ENCODE measurements around the gene PCDHGA4.

The PCDHGA4 gene

DNA sequence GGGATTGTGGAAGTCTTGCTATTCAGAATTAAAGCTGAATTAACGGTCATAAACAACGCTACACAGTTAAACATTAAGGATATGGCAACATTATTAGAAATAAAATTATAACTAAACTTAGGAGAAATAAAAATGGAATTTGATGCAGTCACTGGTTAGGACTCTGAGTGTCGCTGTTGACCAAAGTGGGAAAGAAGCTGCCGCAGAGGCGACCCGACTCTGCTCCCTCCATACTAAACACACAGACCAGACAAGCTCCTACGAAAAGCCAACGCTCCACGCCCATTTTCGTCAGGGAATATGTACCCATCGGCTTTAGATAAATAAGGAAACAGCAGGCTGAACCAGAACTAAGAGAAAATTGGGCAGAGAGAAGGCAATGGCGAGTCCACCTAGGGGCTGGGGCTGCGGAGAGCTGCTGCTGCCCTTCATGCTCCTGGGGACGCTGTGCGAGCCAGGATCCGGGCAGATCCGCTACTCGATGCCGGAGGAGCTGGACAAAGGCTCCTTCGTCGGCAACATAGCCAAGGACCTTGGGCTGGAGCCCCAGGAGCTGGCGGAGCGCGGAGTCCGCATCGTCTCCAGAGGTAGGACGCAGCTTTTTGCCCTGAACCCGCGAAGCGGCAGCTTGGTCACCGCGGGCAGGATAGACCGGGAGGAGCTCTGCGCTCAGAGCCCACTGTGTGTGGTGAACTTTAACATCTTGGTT lies 9.3 kb downstream of the PCDHGA4 start, which contains the start of gene PCDHGA5:
PCDHGA5 (plus strand) TSS at position 211 of the 709 bp plus-strand sequence; CDS start at position 380, 169 bp downstream.
- no CpG with 5 or more reads among the region's 34 CpGs for WGBS (ENCODE audit: extremely low coverage, insufficient coverage, low lambda C conversion rate)
- no peak within 1 kb of the TSS for H4K8ac ChIP-seq (ENCODE audit: low read depth, low read length)
- no peak for DNase-seq
- H3K4ac ChIP-seq (ENCODE audit: low read depth, low read length) = no peak within 1 kb of the TSS
- no peak within 1 kb of the TSS for H3K9ac ChIP-seq (ENCODE audit: low read length)
- no peak within 1 kb of the TSS for H2BK15ac ChIP-seq (replicated peaks; ENCODE audit: low read depth)
- no peaks in the 10 kb centered on the region for H3K27me3 ChIP-seq (ENCODE audit: insufficient read depth, low read length, poor library complexity)
- H2BK120ac ChIP-seq (ENCODE audit: low read depth, low read length) = no peak within 1 kb of the TSS
- no peak within 1 kb of the TSS for H3K4me2 ChIP-seq (ENCODE audit: low read length)
- H3K18ac ChIP-seq (ENCODE audit: low read length) = no peak within 1 kb of the TSS
- H3K4me3 ChIP-seq (ENCODE audit: low read length) = no peak within 1 kb of the TSS
- no peak within 1 kb of the TSS for H3K27ac ChIP-seq (ENCODE audit: low read depth, low read length)
- no peak within 1 kb of the TSS for H4K5ac ChIP-seq (ENCODE audit: low read length)
- no peaks in the 10 kb centered on the region for H3K79me1 ChIP-seq (ENCODE audit: low read length)
- H3K56ac ChIP-seq (ENCODE audit: low read length) = no peak within 1 kb of the TSS
- no peak within 1 kb of the TSS for H3K23ac ChIP-seq (ENCODE audit: low read length)
- H3K4me1 ChIP-seq (ENCODE audit: control insufficient read depth, low read depth, low read length) = no peaks in the 10 kb centered on the region
- no peak within 1 kb of the TSS for H2AK5ac ChIP-seq (ENCODE audit: low read length)
- no peaks in the 10 kb centered on the region for H3K36me3 ChIP-seq (ENCODE audit: control insufficient read depth, insufficient read depth, low read length)
- no peaks in the 10 kb centered on the region for H3K79me2 ChIP-seq (ENCODE audit: control insufficient read depth, insufficient read depth, low read length)
- no peak within 1 kb of the TSS for H2BK5ac ChIP-seq (ENCODE audit: low read length)

DNA sequence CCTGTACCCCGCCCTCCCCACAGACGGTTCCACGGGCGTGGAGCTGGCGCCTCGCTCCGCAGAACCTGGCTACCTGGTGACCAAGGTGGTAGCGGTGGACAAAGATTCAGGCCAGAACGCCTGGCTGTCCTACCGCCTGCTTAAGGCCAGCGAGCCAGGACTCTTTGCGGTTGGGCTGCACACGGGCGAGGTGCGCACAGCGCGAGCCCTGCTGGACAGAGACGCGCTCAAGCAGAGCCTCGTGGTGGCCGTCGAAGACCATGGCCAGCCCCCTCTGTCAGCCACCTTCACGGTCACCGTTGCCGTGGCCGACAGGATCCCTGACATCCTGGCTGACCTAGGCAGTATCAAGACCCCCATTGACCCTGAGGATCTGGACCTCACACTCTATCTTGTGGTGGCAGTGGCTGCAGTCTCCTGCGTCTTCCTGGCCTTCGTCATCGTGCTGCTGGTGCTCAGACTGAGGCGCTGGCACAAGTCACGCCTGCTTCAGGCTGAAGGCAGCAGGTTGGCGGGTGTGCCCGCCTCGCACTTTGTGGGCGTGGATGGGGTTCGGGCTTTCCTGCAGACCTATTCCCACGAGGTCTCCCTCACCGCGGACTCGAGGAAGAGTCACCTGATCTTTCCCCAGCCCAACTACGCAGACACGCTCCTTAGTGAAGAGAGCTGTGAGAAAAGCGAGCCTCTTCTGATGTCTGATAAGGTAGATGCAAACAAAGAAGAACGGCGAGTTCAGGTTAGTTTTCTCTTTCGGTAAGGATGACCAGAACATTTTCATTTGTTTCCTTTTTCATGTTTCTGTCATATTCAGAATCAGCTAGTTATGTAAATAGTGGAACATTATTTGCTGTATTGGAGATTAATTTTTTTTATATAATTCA lies 11.4 kb downstream of the PCDHGA4 start:
- DNase-seq = no peak
- H2BK120ac ChIP-seq (ENCODE audit: low read depth, low read length) = no peak overlapping the region
- H4K5ac ChIP-seq (ENCODE audit: low read length) = no peak overlapping the region
- no peaks in the 10 kb centered on the region for H3K27me3 ChIP-seq (ENCODE audit: insufficient read depth, low read length, poor library complexity)
- H3K4me1 ChIP-seq (ENCODE audit: control insufficient read depth, low read depth, low read length) = no peaks in the 10 kb centered on the region
- H3K27ac ChIP-seq (ENCODE audit: low read depth, low read length) = no peak overlapping the region
- no peak overlapping the region for H4K8ac ChIP-seq (ENCODE audit: low read depth, low read length)
- no peak overlapping the region for H3K4ac ChIP-seq (ENCODE audit: low read depth, low read length)
- H2AK5ac ChIP-seq (ENCODE audit: low read length) = no peak overlapping the region
- no peak overlapping the region for H3K4me3 ChIP-seq (ENCODE audit: low read length)
- no peak overlapping the region for H3K18ac ChIP-seq (ENCODE audit: low read length)
- no peak overlapping the region for H2BK15ac ChIP-seq (replicated peaks; ENCODE audit: low read depth)
- H3K56ac ChIP-seq (ENCODE audit: low read length) = no peak overlapping the region
- no peak overlapping the region for H3K23ac ChIP-seq (ENCODE audit: low read length)
- H2BK5ac ChIP-seq (ENCODE audit: low read length) = no peak overlapping the region
- no peaks in the 10 kb centered on the region for H3K36me3 ChIP-seq (ENCODE audit: control insufficient read depth, insufficient read depth, low read length)
- H3K79me1 ChIP-seq (ENCODE audit: low read length) = no peaks in the 10 kb centered on the region
- no peak overlapping the region for H3K4me2 ChIP-seq (ENCODE audit: low read length)
- no peak overlapping the region for H3K9ac ChIP-seq (ENCODE audit: low read length)
- H3K79me2 ChIP-seq (ENCODE audit: control insufficient read depth, insufficient read depth, low read length) = no peaks in the 10 kb centered on the region
- no CpG with 5 or more reads among the region's 46 CpGs for WGBS (ENCODE audit: extremely low coverage, insufficient coverage, low lambda C conversion rate)

DNA sequence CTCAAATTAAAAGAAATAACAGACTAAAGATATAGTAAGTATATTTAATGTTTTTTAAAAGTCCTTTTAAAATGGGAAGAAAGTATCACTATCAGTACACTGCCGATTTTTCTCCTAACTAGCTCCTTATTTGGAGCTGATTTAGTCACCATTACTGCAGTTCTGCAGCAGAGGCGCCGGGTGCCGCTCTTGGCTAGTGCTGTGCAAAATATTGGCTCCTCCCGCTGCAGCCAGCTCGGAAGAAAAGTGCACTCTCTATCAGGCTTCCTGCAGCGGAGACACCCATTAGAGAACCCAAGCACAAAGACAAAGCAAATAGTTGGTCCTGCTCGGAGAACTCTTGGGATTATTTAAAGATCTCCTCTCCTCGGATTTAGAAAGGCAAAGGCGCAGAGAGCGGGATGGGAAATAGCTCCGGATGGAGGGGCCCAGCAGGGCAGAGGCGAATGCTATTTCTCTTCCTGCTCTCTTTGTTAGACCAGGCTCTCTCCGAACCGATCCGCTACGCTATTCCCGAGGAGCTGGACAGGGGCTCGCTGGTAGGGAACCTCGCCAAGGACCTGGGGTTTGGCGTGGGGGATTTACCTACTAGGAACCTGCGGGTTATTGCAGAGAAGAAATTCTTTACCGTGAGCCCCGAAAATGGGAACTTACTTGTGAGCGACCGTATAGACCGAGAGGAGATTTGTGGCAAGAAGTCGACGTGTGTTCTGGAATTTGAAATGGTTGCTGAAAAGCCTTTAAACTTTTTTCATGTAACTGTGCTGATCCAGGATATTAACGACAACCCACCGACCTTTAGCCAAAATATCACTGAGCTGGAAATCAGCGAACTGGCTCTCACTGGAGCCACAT lies 15.4 kb downstream of the PCDHGA4 start, which contains the start of gene PCDHGB3:
PCDHGB3 (plus strand) TSS at position 249 of the 855 bp plus-strand sequence; CDS start at position 402, 153 bp downstream.
- Histone ChIP-seq H3K56ac (ENCODE audit: low read length) (no peak within 1 kb of the TSS), H3K4ac (ENCODE audit: low read depth, low read length) (no peak within 1 kb of the TSS), H3K79me1 (ENCODE audit: low read length) (no peaks in the 10 kb centered on the region), H3K23ac (ENCODE audit: low read length) (no peak within 1 kb of the TSS), H3K9ac (ENCODE audit: low read length) (no peak within 1 kb of the TSS), H3K79me2 (ENCODE audit: control insufficient read depth, insufficient read depth, low read length) (no peaks in the 10 kb centered on the region), H3K4me2 (ENCODE audit: low read length) (no peak within 1 kb of the TSS), H3K18ac (ENCODE audit: low read length) (no peak within 1 kb of the TSS), H2BK15ac (replicated peaks; ENCODE audit: low read depth) (no peak within 1 kb of the TSS), H3K27ac (ENCODE audit: low read depth, low read length) (no peak within 1 kb of the TSS), H2BK120ac (ENCODE audit: low read depth, low read length) (no peak within 1 kb of the TSS), H2AK5ac (ENCODE audit: low read length) (no peak within 1 kb of the TSS), H3K4me1 (ENCODE audit: control insufficient read depth, low read depth, low read length) (no peaks in the 10 kb centered on the region), H2BK5ac (ENCODE audit: low read length) (no peak within 1 kb of the TSS), H3K4me3 (ENCODE audit: low read length) (no peak within 1 kb of the TSS), H3K27me3 (ENCODE audit: insufficient read depth, low read length, poor library complexity) (no peaks in the 10 kb centered on the region), H4K8ac (ENCODE audit: low read depth, low read length) (no peak within 1 kb of the TSS), H3K36me3 (ENCODE audit: control insufficient read depth, insufficient read depth, low read length) (no peaks in the 10 kb centered on the region), H4K5ac (ENCODE audit: low read length) (no peak within 1 kb of the TSS)
- WGBS (ENCODE audit: extremely low coverage, insufficient coverage, low lambda C conversion rate) = no CpG with 5 or more reads among the region's 32 CpGs
- no peak for DNase-seq

DNA sequence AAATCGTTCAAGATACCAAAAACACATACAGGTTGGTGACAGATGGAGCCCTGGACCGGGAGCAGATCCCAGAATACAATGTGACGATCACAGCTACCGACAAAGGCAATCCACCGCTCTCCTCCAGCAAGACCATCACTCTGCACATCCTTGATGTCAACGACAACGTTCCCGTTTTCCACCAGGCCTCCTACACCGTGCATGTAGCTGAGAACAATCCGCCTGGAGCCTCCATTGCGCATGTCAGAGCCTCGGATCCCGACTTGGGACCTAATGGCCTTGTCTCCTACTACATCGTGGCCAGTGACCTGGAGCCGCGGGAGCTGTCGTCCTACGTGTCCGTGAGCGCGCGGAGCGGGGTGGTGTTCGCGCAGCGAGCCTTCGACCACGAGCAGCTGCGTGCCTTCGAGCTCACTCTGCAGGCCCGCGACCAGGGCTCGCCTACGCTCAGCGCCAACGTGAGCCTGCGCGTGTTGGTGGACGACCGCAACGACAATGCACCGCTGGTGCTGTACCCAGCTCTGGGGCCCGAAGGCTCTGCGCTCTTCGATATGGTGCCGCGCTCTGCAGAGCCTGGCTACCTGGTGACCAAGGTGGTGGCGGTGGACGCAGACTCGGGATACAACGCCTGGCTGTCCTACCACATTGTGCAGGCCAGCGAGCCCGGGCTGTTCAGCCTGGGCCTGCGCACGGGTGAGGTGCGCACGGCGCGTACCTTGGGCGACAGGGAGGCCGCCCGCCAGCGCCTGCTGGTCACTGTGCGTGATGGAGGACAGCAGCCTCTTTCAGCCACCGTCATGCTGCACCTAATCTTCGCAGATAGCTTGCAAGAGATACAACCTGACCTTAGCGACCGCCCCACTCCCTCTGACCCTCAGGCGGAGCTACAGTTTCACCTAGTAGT lies 17.0 kb downstream of the PCDHGA4 start:
- no peaks in the 10 kb centered on the region for H3K79me1 ChIP-seq (ENCODE audit: low read length)
- no peak overlapping the region for H2AK5ac ChIP-seq (ENCODE audit: low read length)
- H3K27me3 ChIP-seq (ENCODE audit: insufficient read depth, low read length, poor library complexity) = no peaks in the 10 kb centered on the region
- no peak overlapping the region for H4K8ac ChIP-seq (ENCODE audit: low read depth, low read length)
- H3K9ac ChIP-seq (ENCODE audit: low read length) = no peak overlapping the region
- no peak overlapping the region for H3K23ac ChIP-seq (ENCODE audit: low read length)
- no peaks in the 10 kb centered on the region for H3K79me2 ChIP-seq (ENCODE audit: control insufficient read depth, insufficient read depth, low read length)
- WGBS (ENCODE audit: extremely low coverage, insufficient coverage, low lambda C conversion rate) = no CpG with 5 or more reads among the region's 69 CpGs
- no peak overlapping the region for H3K4me3 ChIP-seq (ENCODE audit: low read length)
- H3K4me1 ChIP-seq (ENCODE audit: control insufficient read depth, low read depth, low read length) = no peaks in the 10 kb centered on the region
- H2BK5ac ChIP-seq (ENCODE audit: low read length) = no peak overlapping the region
- DNase-seq = no peak
- no peak overlapping the region for H3K18ac ChIP-seq (ENCODE audit: low read length)
- H3K36me3 ChIP-seq (ENCODE audit: control insufficient read depth, insufficient read depth, low read length) = no peaks in the 10 kb centered on the region
- H2BK15ac ChIP-seq (replicated peaks; ENCODE audit: low read depth) = no peak overlapping the region
- H3K4ac ChIP-seq (ENCODE audit: low read depth, low read length) = no peak overlapping the region
- no peak overlapping the region for H3K56ac ChIP-seq (ENCODE audit: low read length)
- no peak overlapping the region for H4K5ac ChIP-seq (ENCODE audit: low read length)
- no peak overlapping the region for H3K27ac ChIP-seq (ENCODE audit: low read depth, low read length)
- no peak overlapping the region for H3K4me2 ChIP-seq (ENCODE audit: low read length)
- no peak overlapping the region for H2BK120ac ChIP-seq (ENCODE audit: low read depth, low read length)

Measured in mesendoderm (in vitro differentiated cells).